ENCODE measurements around the gene TSPO2. TPM values are rescaled to one million over a fixed set of nuclear protein-coding genes. Genes with fewer than 3 reads are reported as not detected.

The TSPO2 gene
- total and polyA plus RNA-seq, 3 donors from 2014 or later = not detected

- DNase-seq = no peak
- H3K27ac ChIP-seq = no peak overlapping the region
- H3K27me3 ChIP-seq = no peaks in the 10 kb centered on the region
- no peaks in the 10 kb centered on the region for H3K9me3 ChIP-seq
- no peak for TF ChIP-seq CTCF (IDR thresholded peaks at IDR 0.05)
- TF ChIP-seq POLR2A (IDR thresholded peaks at IDR 0.05) = no peak
- H3K4me1 ChIP-seq = no peaks in the 10 kb centered on the region
- H3K36me3 ChIP-seq (ENCODE audit: low read depth, missing control alignments) = no peaks in the 10 kb centered on the region
- no peak overlapping the region for H3K4me3 ChIP-seq
- 93 to 97% methylated on average over 3 of the region's 3 CpGs for WGBS, 2 donors
- intact Hi-C loops (cut with DNase I; ENCODE audit: low total_unique reads) = no loop called here
These were observed 884 bp downstream of the TSPO2 start for GRCh38 chr6:41043151-41043550.

- intact Hi-C loops (cut with DNase I; ENCODE audit: low total_unique reads) = loop anchor here (5.0 kb wide), 1 partner anchor 1063 kb away; no protein-coding TSS in a partner anchor
- Histone ChIP-seq H3K4me3 (no peak overlapping the region), H3K9me3 (no peaks in the 10 kb centered on the region), H3K4me1 (no peaks in the 10 kb centered on the region), H3K36me3 (ENCODE audit: low read depth, missing control alignments) (no peaks in the 10 kb centered on the region), H3K27ac (no peak overlapping the region), H3K27me3 (no peaks in the 10 kb centered on the region)
- no peak for TF ChIP-seq CTCF (IDR thresholded peaks at IDR 0.05)
- no peak for TF ChIP-seq POLR2A (IDR thresholded peaks at IDR 0.05)
- DNase-seq = no peak
- WGBS, 2 donors = 71 to 79% methylated on average over 5 of the region's 5 CpGs
These were observed 3.4 kb downstream of the TSPO2 start for GRCh38 chr6:41045664-41046063.

DNA sequence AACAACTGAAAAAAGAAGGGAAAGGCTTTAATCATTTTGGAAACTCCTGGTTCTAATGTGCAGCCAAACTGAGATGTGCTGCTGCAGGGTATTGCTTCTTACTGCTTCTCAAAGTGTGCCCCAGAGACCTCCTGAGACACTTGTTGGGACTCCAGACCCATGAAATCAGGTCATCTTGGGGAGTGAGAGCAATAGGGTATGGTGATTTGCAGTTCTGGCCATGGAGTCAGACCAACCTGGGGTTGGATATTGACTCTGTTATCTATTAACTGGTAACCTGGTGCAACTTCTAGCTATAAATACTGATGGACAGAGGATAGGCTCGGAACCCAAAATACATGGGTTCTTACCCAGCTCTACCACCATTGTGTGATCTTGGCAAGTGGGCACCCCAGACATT is 3.8 kb downstream of the TSPO2 start:
- H3K36me3 ChIP-seq (ENCODE audit: low read depth, missing control alignments) = no peaks in the 10 kb centered on the region
- intact Hi-C loops (cut with DNase I; ENCODE audit: low total_unique reads) = loop anchor here (5.0 kb wide), 1 partner anchor 1064 kb away; no protein-coding TSS in a partner anchor
- H3K27ac ChIP-seq = no peak overlapping the region
- DNase-seq = no peak
- no peak overlapping the region for H3K4me3 ChIP-seq
- TF ChIP-seq CTCF (IDR thresholded peaks at IDR 0.05) (no peak), POLR2A (IDR thresholded peaks at IDR 0.05) (no peak)
- WGBS, 2 donors = 91 to 100% methylated on average over 1 of the region's 1 CpG
- no peaks in the 10 kb centered on the region for H3K9me3 ChIP-seq
- no peaks in the 10 kb centered on the region for H3K27me3 ChIP-seq
- no peaks in the 10 kb centered on the region for H3K4me1 ChIP-seq

DNA sequence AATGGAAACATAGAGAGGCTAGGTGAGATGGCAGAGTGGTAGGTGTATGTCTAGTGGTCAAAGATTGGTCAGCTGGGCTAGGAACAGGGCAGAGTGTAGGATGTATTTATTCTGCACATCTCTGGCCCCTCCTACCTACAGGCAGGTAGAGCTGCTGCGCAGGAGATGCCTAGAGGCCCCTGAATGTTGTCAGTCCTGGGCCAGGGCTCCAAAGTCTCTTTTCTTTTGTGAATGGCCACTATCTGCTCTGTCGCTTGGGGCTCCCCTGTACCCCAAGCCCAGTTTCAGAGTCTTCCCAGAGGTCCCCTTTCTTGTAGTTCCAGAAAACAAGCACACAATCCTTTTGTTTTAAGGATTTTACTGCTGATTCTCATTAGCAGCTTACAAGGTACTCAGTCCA is 5.0 kb downstream of the TSPO2 start:
- H3K4me1 ChIP-seq = no peaks in the 10 kb centered on the region
- no peaks in the 10 kb centered on the region for H3K9me3 ChIP-seq
- H3K36me3 ChIP-seq (ENCODE audit: low read depth, missing control alignments) = no peaks in the 10 kb centered on the region
- H3K27me3 ChIP-seq = no peaks in the 10 kb centered on the region
- no peak for DNase-seq
- no peak overlapping the region for H3K27ac ChIP-seq
- intact Hi-C loops (cut with DNase I; ENCODE audit: low total_unique reads) = loop anchor here (5.0 kb wide), 1 partner anchor 1065 kb away; no protein-coding TSS in a partner anchor
- 86 to 98% methylated on average over 2 of the region's 2 CpGs for WGBS, 2 donors
- H3K4me3 ChIP-seq = no peak overlapping the region
- TF ChIP-seq POLR2A (IDR thresholded peaks at IDR 0.05) = no peak
- no peak for TF ChIP-seq CTCF (IDR thresholded peaks at IDR 0.05)

Measured in testis (tissue), 3 donors.